Ishikawa (cell line): ENCODE measurements around the gene CYP27C1.

ENCODE experiments used
- EP300 ChIP-seq: IDR thresholded peaks from 2 replicates; pipeline ENCODE4 v1.6.1; 2012; ENCODE audit warnings: borderline replicate concordance
- REST ChIP-seq: IDR thresholded peaks from 2 replicates; pipeline ENCODE4 v1.6.1; 2012; ENCODE audit warnings: low read depth, mild to moderate bottlenecking
- YY1 ChIP-seq: IDR thresholded peaks from 2 replicates; pipeline ENCODE4 v1.6.1; 2012; ENCODE audit warnings: low read depth

GRCh38 chr2:127166231-127166860 is 53.8 kb downstream of the CYP27C1 start:
- no peak for TF ChIP-seq YY1
- TF ChIP-seq EP300, result no peak
- no peak for TF ChIP-seq REST
